Anterior cingulate cortex (tissue), 58 donors: ENCODE results near the gene CD6.

Source experiments
- DNase-seq, 58 donors: peaks; one replicate each; lab custom pipeline; 2025; lab: John Stamatoyannopoulos, UW

Gene CD6

GRCh38 chr11:60934790-60935605, 36.5 kb upstream of the CD6 start:
- no peak for DNase-seq

GRCh38 chr11:60935676-60936442, 35.6 kb upstream of the CD6 start:
- DNase-seq, result no peak

- DNase-seq, result no peak
Measured at GRCh38 chr11:60936467-60937143, 34.9 kb upstream of the CD6 start.

- DNase-seq, result no peak
Measured at GRCh38 chr11:60937144-60937527, 34.3 kb upstream of the CD6 start.

GRCh38 chr11:60937811-60938210, 33.7 kb upstream of the CD6 start:
- no peak for DNase-seq

- no peak for DNase-seq
Measured at GRCh38 chr11:60938500-60938899, 33.0 kb upstream of the CD6 start.

GRCh38 chr11:60939301-60939700, 32.2 kb upstream of the CD6 start:
- no peak for DNase-seq

GRCh38 chr11:60939855-60940254, 31.6 kb upstream of the CD6 start:
- DNase-seq, result peak in 1 of 58 donors; percentile 13

GRCh38 chr11:60941371-60942119, 29.9 kb upstream of the CD6 start:
- peak in 1 of 58 donors; percentile 14 for DNase-seq

- no peak for DNase-seq
Measured at GRCh38 chr11:60942219-60942618, 29.3 kb upstream of the CD6 start.

- DNase-seq, result no peak
Measured at GRCh38 chr11:60942970-60943565, 28.4 kb upstream of the CD6 start.

GRCh38 chr11:60944490-60945294, 26.8 kb upstream of the CD6 start:
- no peak for DNase-seq

- no peak for DNase-seq
Measured at GRCh38 chr11:60945295-60945667, 26.2 kb upstream of the CD6 start.

GRCh38 chr11:60946601-60947264, 24.7 kb upstream of the CD6 start:
- DNase-seq, result no peak

GRCh38 chr11:60947700-60948099, 23.8 kb upstream of the CD6 start:
- DNase-seq, result peak in 21 of 58 donors; percentile 11 to 68 (median 30)

- DNase-seq, result peak in 4 of 58 donors; percentile 18 to 70 (median 20)
Measured at GRCh38 chr11:60948250-60948649, 23.2 kb upstream of the CD6 start.

GRCh38 chr11:60950024-60950423, 21.5 kb upstream of the CD6 start:
- no peak for DNase-seq

- no peak for DNase-seq
Measured at GRCh38 chr11:60950933-60951605, 20.4 kb upstream of the CD6 start.
